Activated naive CD4-positive, alpha-beta T cell (primary cell): Measurements from ENCODE around the gene ZNHIT2.
"Not testable (repeated sequence)": the region's sequence is repeated elsewhere in the genome, so short reads cannot be mapped to it uniquely, and the experiment has no call there.

Experiments
- DNase-seq, 4 experiments: peaks; one replicate each; lab custom pipeline; 2025; lab: John Stamatoyannopoulos, UW

The ZNHIT2 gene

DNA sequence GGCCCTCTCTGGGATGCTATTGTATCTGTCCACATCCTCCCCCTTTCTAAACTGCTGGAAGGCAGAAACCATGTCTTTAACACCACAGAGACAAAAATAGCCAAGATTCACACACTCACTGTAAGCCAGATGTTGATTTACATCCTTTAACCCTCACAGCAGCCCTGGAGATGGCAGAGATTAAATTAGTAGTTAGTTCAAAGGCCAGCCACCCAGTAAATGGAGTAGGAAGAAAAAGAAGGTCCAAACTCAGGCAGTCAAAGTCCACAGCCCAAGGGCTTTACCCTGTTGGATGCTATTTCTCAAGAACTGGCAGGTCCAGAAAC lies 2.1 kb upstream of the ZNHIT2 start:
- DNase-seq: no peak

GRCh38 chr11:65118891-65119669 lies 1.6 kb upstream of the ZNHIT2 start:
- not testable (repeated sequence) for DNase-seq

- no peak for DNase-seq
These were observed 766 bp upstream of the ZNHIT2 start for GRCh38 chr11:65118097-65118837.

GRCh38 chr11:65116370-65117205 lies 913 bp downstream of the ZNHIT2 start:
- peak in 3 of 4 experiments; percentile 36 to 58 (median 41) for DNase-seq

DNA sequence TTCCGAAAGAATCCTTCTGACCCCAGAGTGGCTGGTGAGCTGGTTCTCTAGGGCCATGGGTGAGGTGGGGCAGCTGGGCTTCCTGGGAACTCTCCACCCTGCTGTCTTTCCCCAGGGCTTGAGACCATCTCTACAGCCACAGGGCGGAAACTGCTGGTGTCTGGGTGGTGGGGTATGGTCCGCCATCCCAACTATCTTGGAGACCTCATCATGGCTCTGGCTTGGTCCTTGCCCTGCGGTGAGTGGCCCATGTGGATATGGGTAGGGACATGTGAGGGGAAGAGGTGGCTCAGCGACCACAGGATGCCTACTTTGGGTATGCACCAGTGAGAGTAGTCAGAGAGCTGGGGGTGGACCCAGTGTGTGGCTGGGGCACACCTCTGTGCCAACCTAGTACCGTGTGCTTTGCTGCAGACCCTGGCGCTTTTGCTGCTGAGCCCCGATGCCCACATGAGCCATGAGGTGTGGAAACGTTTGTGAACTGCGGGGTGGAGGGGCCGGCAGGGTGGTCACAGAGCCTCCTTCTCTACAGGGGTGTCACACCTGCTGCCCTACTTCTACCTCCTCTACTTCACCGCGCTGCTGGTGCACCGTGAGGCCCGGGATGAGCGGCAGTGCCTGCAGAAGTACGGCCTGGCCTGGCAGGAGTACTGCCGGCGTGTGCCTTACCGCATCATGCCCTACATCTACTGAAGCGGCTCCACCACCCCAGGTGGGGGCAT lies 2.0 kb downstream of the ZNHIT2 start:
- no peak for DNase-seq

- no peak for DNase-seq
These were observed 2.8 kb downstream of the ZNHIT2 start for GRCh38 chr11:65114538-65115171.

DNA sequence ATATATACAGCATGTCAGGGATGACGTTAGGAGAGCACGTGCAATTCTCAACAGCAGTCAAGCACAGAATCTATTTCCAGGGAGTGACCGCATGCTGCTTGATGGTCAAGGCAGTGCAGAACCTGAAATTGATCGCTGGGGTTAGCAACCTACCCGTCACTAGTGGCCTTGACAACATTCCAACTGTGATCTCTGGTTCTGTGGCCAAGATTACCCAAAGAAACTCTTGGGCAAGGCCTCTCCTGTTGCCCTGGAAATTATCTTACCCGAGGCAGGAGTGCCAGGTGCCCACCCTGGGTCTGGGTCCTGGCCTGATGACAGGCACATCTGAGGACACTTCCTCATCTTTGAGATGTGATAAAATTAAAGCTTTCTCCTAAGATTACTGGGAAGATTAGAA lies 3.7 kb downstream of the ZNHIT2 start:
- DNase-seq: no peak

- no peak for DNase-seq
These were observed 4.1 kb downstream of the ZNHIT2 start for GRCh38 chr11:65113361-65113756.

DNA sequence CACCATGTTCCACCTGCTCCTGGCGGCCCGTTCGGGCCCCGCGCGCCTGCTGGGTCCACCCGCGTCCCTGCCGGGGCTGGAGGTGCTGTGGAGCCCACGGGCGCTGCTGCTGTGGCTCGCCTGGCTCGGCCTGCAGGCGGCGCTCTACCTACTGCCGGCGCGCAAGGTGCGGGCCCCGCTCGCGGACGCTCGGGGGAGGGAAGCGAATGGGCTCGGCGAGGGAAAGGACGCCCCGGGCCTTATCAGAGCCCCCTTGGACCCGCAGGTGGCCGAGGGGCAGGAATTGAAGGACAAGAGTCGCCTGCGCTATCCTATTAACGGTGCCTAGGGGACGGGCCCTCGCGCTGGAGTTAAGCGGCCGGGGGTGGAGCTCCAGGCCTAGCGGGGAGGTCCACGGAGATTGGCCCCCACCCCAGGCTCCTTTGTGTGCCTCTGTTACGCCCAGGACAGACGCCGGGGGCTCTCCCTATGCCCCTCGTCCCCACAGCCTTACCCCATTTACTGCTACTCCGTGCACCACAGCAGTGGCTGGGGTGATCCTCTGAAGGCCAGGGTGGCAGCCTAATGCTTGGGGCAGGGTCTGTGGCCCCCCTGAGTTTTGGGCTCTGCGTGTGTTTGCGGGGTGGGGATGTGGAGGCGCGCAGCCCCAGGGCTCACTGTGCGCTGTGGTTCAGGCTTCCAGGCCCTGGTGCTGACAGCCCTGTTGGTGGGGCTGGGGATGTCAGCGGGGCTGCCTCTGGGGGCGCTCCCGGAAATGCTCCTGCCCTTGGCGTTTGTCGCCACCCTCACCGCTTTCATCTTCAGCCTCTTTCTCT lies 4.7 kb downstream of the ZNHIT2 start:
- peak; percentile 50 to 76 (median 54) for DNase-seq

DNA sequence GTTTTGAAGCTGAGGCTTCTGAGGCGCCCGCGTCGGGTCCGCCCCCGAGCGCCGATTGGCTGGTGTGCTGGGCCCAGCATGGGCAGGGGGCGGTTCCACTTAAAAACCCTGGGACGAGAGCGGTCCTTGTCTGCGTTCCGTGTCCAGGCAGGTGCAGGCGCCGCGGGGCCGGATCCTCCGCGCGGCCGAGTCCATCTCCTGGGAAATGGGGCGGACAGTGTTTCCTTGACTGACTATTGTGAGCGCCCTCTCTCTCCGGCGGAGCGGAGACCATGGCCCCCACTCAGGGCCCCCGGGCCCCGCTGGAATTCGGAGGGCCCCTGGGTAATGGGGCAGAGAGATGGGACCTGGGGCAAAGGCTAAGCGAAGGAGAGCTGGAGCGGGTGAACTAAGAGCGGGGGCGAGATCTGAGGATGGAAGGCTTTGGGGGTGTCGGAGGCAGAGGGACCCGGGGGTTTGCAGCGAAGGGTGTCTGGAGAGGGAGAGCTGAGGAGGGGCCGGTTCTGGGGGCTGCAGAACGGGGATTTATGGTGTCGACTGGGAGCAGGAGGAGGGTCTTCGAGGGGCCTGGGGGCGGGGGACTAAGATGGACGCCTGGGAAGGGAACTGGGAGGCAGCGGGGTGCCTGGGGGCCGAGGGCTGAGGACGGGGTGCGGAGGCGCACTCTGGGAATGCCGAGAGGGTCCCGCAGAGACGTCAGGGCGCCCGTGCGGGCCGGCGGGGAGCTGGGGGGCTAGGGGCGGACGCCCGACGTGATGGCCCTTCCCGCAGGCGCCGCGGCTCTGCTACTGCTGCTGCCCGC lies 5.6 kb downstream of the ZNHIT2 start, which contains the start of gene TM7SF2:
TSS of gene TM7SF2 (plus strand) at position 129 of the 802 bp plus-strand sequence. CDS start at position 273, 144 bp downstream.
- DNase-seq: peak; percentile 61 to 92 (median 74)

DNA sequence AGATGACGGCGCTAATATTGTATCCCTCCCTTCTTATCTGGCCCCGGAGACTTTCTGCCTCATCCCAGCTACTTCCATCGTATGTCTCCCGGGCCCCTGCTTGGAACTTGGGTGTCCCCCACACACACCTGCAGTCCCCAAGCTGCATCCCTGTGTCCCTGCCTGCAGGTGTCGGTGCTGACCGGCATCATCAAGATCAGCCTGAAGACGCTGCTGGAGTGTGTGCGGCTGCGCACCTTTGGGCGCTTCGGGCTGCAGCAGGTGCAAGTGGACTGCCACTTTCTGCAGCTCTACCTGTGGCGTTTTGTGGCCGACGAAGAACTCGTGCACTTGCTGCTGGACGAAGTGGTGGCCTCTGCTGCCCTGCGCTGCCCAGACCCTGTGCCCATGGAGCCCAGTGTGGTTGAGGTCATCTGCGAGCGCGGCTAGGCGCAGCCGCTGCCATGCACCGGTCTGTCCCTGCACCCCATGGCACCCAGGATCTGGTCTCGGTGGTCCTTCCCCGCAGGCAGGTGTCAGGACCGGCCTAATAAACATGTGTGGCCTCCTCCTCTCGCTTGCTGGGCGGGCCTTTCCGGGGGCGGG lies 6.2 kb downstream of the ZNHIT2 start:
- DNase-seq: no peak

DNA sequence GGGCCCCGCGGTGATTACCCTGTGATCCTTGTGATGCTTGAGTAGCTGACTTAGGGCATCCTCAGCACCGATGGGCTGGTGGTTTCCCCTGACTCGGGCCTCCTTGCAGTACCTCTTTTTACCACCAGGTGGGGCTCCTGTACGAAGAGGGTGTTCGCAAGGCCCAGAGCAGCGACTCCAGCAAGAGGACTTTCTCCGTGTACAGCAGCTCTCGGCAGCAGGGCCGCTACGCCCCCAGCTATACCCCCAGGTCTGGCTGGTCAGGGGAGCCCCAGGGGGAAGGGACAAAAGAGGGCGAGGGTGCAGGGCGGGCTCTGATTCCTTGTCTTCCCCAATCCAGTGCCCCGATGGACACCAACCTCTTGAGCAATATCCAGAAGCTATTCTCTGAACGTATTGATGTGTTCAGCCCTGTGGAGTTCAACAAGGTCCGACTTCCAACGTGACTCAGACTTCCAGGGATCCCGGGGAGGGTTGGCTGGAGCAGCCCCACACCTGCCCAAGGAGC lies 7.1 kb downstream of the ZNHIT2 start:
- peak; percentile 93 to 100 (median 96) for DNase-seq

DNA sequence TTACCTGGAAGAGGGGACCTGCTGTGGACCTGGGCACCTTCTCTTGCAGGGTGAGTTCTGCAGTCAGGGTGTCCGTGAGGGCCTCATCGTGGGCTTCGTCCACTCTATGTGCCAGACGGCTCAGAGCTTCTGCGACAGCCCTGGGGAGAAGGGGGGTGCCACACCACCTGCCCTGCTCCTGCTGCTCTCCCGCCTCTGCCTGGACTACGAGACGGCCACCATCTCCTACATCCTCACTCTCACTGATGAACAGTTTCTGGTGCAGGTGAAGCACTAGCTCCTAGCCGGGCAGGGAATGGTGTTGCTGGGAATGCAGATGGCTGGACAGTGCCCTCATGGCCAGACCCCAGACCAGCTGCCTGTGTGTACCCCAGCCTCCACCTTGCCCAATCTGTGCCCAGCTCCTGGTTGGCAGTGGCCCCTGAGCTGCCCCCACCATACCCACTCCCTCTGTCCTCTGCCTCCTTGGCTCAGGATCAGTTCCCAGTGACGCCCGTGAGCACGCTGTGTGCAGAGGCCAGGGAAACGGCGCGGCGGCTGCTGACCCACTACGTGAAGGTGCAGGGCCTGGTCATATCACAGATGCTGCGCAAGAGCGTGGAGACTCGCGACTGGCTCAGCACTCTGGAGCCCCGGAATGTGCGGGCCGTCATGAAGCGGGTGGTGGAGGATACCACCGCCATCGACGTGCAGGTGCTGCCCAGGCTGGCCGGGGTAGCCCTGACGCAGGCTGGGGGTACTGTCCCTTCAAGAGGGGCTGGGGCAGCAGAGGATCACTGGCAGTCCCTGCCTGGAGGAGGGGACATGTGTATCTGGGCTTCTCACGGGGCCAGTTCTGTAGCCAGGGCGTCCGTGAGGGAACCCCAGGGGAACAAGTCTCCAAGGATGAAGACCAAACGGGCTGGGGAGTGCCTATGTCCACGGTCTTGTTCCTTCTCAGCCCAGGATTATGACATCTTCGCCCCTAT lies 8.0 kb downstream of the ZNHIT2 start:
- no peak for DNase-seq

- DNase-seq: no peak
These were observed 8.9 kb downstream of the ZNHIT2 start for GRCh38 chr11:65108469-65109123.

GRCh38 chr11:65107751-65108468 lies 9.6 kb downstream of the ZNHIT2 start:
- no peak for DNase-seq

GRCh38 chr11:65107078-65107477 lies 10.4 kb downstream of the ZNHIT2 start:
- DNase-seq: no peak

DNA sequence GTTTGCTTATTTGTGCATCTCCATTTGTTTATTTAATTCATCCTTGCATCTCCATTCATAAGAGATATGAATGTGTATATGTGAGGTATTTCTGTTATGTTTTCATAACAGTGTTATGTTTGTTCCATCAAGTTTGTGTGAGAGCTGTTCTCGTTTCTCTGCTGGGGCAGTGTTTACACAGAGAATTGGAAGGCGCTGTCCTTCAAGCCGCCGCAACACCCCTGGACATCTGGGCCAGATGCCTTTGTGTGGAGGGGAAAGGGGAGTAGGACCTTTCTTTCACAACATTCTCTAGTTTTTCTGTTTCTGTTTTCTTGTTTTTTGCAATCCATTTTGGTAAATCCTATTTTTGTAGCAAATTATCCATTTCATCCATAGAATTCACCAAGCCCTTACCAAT lies 12.9 kb downstream of the ZNHIT2 start:
- no peak for DNase-seq
